Keratinocyte (primary cell): Measurements from ENCODE around the gene MPV17L2. TPM values are rescaled to one million over a fixed set of nuclear protein-coding genes. Genes with fewer than 3 reads are reported as not detected.

ENCODE experiments used
- DNase-seq: peaks from one replicate; pipeline ENCODE4 v3.0.0-alpha.2; 2011; ENCODE audit warnings: low read depth, missing footprints, low spot score
- FAIRE-seq: peaks from 2 replicates; lab custom pipeline; 2011; peaks lifted over from hg19 to GRCh38; lab: Jason Lieb, UNC
- H2AFZ ChIP-seq: 2 replicates; pipeline ENCODE4 v1.6.0; 2012; ENCODE audit warnings: low read length, control low read depth, inconsistent platforms; ENCODE audit not compliant: control insufficient read depth
- H3K27ac ChIP-seq: 2 replicates; pipeline ENCODE4 v1.5.1; 2011; ENCODE audit warnings: low read length; ENCODE audit not compliant: control insufficient read depth, insufficient read depth
- H3K27me3 ChIP-seq: 3 replicates; pipeline ENCODE4 v1.6.0; 2011; ENCODE audit warnings: low read length; ENCODE audit not compliant: control insufficient read depth, insufficient read depth; ENCODE audit errors: extremely low read depth
- H3K36me3 ChIP-seq, 2 experiments: 2 replicates in 1 of 2; 3 replicates in 1 of 2; pipeline ENCODE4 v1.5.1; 2011; ENCODE audit warnings: low read length in 2 of 2, mild to moderate bottlenecking in 1 of 2; ENCODE audit not compliant: control insufficient read depth in 2 of 2, insufficient read depth in 2 of 2; ENCODE audit errors: extremely low read depth in 1 of 2
- H3K4me1 ChIP-seq: 3 replicates; pipeline ENCODE4 v1.5.1; 2011; ENCODE audit warnings: low read length; ENCODE audit not compliant: control insufficient read depth, insufficient read depth; ENCODE audit errors: extremely low read depth
- H3K4me2 ChIP-seq: 3 replicates; pipeline ENCODE4 v1.6.0; 2011; ENCODE audit warnings: low read depth, low read length; ENCODE audit not compliant: control insufficient read depth, insufficient read depth; ENCODE audit errors: extremely low read depth
- H3K4me3 ChIP-seq, 3 experiments: fragments of 200-600 bp in 1 of 3; sonication (generic) in 1 of 3; 2 replicates in 2 of 3; 3 replicates in 1 of 3; pipeline ENCODE4 v1.5.1; 2011 to 2016; ENCODE audit warnings: low read length in 3 of 3, mild to moderate bottlenecking in 3 of 3, control low read depth in 2 of 3, inconsistent platforms in 1 of 3, low read depth in 1 of 3, mixed read lengths in 1 of 3, mixed run types in 1 of 3, moderate library complexity in 1 of 3; ENCODE audit not compliant: control insufficient read depth in 2 of 3, insufficient read depth in 2 of 3; ENCODE audit errors: extremely low read depth in 1 of 3
- H3K79me2 ChIP-seq: 2 replicates; pipeline ENCODE4 v1.6.0; 2012; ENCODE audit warnings: low read length; ENCODE audit not compliant: control insufficient read depth, insufficient read depth
- H3K9ac ChIP-seq: 3 replicates; pipeline ENCODE4 v1.6.0; 2011; ENCODE audit warnings: low read length; ENCODE audit not compliant: control insufficient read depth, insufficient read depth; ENCODE audit errors: extremely low read depth
- H3K9me1 ChIP-seq: 3 replicates; pipeline ENCODE4 v1.6.0; 2011; ENCODE audit warnings: low read length; ENCODE audit not compliant: control insufficient read depth, insufficient read depth; ENCODE audit errors: extremely low read depth
- H3K9me3 ChIP-seq: 2 replicates; pipeline ENCODE4 v1.5.1; 2012; ENCODE audit warnings: low read depth, low read length; ENCODE audit not compliant: control insufficient read depth
- H4K20me1 ChIP-seq: 3 replicates; pipeline ENCODE4 v1.6.0; 2011; ENCODE audit warnings: low read length; ENCODE audit not compliant: control insufficient read depth, insufficient read depth; ENCODE audit errors: extremely low read depth
- CTCF ChIP-seq, 3 experiments: IDR thresholded peaks in 1 of 3; conservative IDR thresholded peaks in 1 of 3; optimal IDR thresholded peaks in 1 of 3; 2 replicates in 2 of 3; 3 replicates in 1 of 3; pipeline versions ENCODE3 to v1.5.1; 2011; ENCODE audit warnings: low read length in 3 of 3, mild to moderate bottlenecking in 3 of 3, moderate library complexity in 2 of 3, control low read depth in 1 of 3, inconsistent platforms in 1 of 3; ENCODE audit not compliant: insufficient read depth in 2 of 3; ENCODE audit errors: extremely low read depth in 1 of 3
- EZH2 ChIP-seq: IDR thresholded peaks from one replicate; pipeline ENCODE4 v1.6.1; 2012; ENCODE audit warnings: inconsistent platforms, mild to moderate bottlenecking, low read length, moderate library complexity
- dilution Hi-C: fragments of 300-500 bp; cut with MboI; formaldehyde crosslinking; loops from one replicate; pipeline ENCODE4 v1.7.0; 2020; ENCODE audit warnings: low sequenced_read_pairs; ENCODE audit not compliant: extremely low pct_ligation_motif_present
- polyA plus RNA-seq, 5 experiments: library from polyadenylated mRNA; depleted of rRNA in 3 of 5; stranded (reverse) in 3 of 5; stranded (forward) in 1 of 5; unstranded in 1 of 5; fragments of >200 nt; gene quantifications; 1 replicate in 1 of 5; 2 replicates in 3 of 5; 3 replicates in 1 of 5; pipeline versions ENCODE4 v1.2.1 to v1.2.3, GENCODE V29; 2011 to 2012; ENCODE audit warnings: missing spikeins in 2 of 5, low read depth in 1 of 5, low replicate concordance in 1 of 5

MPV17L2 gene
- polyA plus RNA-seq, 1 donor (not counting 4 experiments of a cell fraction or from before 2014, with no cell fraction given): 26.3 TPM

- Histone ChIP-seq H3K79me2 (no peaks in the 10 kb centered on the region), H3K4me2 (no peak overlapping the region), H3K36me3 (no peaks in the 10 kb centered on the region), H3K4me1 (peaks cover 4% of the 10 kb centered on the region), H3K9me3 (no peaks in the 10 kb centered on the region), H3K4me3 (no peak overlapping the region), H3K9ac (no peak overlapping the region), H2AFZ (no peak overlapping the region), H3K27me3 (peaks cover 9% of the 10 kb centered on the region), H4K20me1 (no peaks in the 10 kb centered on the region), H3K9me1 (no peaks in the 10 kb centered on the region), H3K27ac (no peak overlapping the region)
- TF ChIP-seq CTCF (optimal IDR thresholded peaks at IDR 0.05 in 1 of 3, IDR thresholded peaks at IDR 0.05 in 1 of 3, conservative IDR thresholded peaks at IDR 0.05 in 1 of 3; ENCODE audit: extremely low read depth in 1 of 3, insufficient read depth in 2 of 3, low read length in 3 of 3) (no peak), EZH2 (no peak)
- FAIRE-seq (no peak), DNase-seq (no peak)
- dilution Hi-C loops: no loop called here
Observed at GRCh38 chr19:18218600-18218999, 25.6 kb downstream of the MPV17L2 start.

DNA sequence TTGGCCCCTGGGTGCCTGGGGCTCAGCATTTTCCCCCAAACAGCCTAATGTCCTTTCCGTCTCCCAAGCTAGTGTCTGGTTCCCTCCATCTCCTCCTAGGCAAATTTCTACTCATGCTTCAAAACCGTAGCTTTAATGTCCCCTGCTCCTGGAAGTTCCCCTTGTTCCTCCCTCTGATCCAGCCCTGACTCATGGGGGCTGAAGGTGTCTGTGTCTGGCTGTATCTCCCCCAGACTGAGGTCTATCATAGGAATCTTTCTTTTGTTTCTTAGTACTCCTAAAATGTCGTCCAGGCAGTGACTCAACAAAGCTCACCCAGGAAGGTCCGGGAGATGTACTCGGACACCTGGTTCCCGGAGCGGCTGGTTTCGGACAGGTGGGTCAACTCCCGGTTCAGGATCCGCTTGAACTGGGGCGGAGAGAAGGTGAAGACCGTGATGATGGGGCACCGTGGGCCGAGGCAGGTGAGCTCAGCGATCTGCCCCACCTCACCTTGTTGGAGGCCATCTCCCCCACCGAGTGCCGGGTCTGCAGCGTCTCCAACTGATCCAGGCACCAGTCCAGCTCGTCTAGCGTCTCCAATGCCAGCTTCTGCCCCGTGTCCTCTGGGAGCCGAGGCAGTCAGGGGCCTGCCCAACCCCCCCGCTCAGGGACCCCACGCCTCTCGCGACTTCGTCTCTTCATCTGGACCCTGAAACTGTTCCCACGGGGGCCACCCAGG lies 27.1 kb downstream of the MPV17L2 start:
- Histone ChIP-seq H3K4me1 (peaks cover 8% of the 10 kb centered on the region), H3K27me3 (peaks cover 13% of the 10 kb centered on the region), H3K4me2 (no peak overlapping the region), H3K79me2 (no peaks in the 10 kb centered on the region), H3K9me3 (no peaks in the 10 kb centered on the region), H2AFZ (no peak overlapping the region), H3K9me1 (no peaks in the 10 kb centered on the region), H3K4me3 (no peak overlapping the region), H3K36me3 (no peaks in the 10 kb centered on the region), H3K27ac (no peak overlapping the region), H3K9ac (no peak overlapping the region), H4K20me1 (no peaks in the 10 kb centered on the region)
- TF ChIP-seq EZH2 (no peak), CTCF (optimal IDR thresholded peaks at IDR 0.05 in 1 of 3, IDR thresholded peaks at IDR 0.05 in 1 of 3, conservative IDR thresholded peaks at IDR 0.05 in 1 of 3; ENCODE audit: extremely low read depth in 1 of 3, insufficient read depth in 2 of 3, low read length in 3 of 3) (no peak)
- no peak for FAIRE-seq
- dilution Hi-C loops: no loop called here
- DNase-seq: no peak
